HEK293 (cell line): ENCODE measurements around the gene CRTC1.

Experiments used
- GLI2 ChIP-seq: fragments of 450-650 bp; formaldehyde crosslinking; IDR thresholded peaks from 2 replicates; pipeline ENCODE4; 2017; ENCODE audit warnings: missing biosample characterization, missing genetic modification characterization, low read depth, borderline replicate concordance
- GLIS1 ChIP-seq: fragments of 450-650 bp; formaldehyde crosslinking; IDR thresholded peaks from 2 replicates; pipeline ENCODE4 v1.5.1; 2016; ENCODE audit warnings: missing biosample characterization, missing genetic modification characterization
- GLIS2 ChIP-seq: fragments of 450-650 bp; formaldehyde crosslinking; IDR thresholded peaks from 2 replicates; pipeline ENCODE4 v1.5.1; 2016; ENCODE audit warnings: missing biosample characterization, missing genetic modification characterization
- KLF9 ChIP-seq: fragments of 450-650 bp; formaldehyde crosslinking; IDR thresholded peaks from 2 replicates; pipeline ENCODE4 v1.5.1; 2016; ENCODE audit warnings: missing biosample characterization, missing genetic modification characterization, low read depth
- OSR2 ChIP-seq: fragments of 450-650 bp; formaldehyde crosslinking; IDR thresholded peaks from 2 replicates; pipeline ENCODE4 v1.5.1; 2016; ENCODE audit warnings: missing biosample characterization, missing genetic modification characterization
- SCRT2 ChIP-seq: fragments of 450-650 bp; formaldehyde crosslinking; IDR thresholded peaks from 2 replicates; pipeline ENCODE4 v1.5.1; 2016; ENCODE audit warnings: missing biosample characterization, missing genetic modification characterization
- SP3 ChIP-seq: fragments of 450-650 bp; formaldehyde crosslinking; IDR thresholded peaks from 2 replicates; pipeline ENCODE4 v1.5.1; 2016; ENCODE audit warnings: missing biosample characterization, missing genetic modification characterization
- TRIM28 ChIP-seq: IDR thresholded peaks from 2 replicates; pipeline ENCODE4 v1.6.1; 2011; ENCODE audit warnings: low read length, control low read depth, borderline replicate concordance
- ZNF10 ChIP-seq: fragments of 450-650 bp; formaldehyde crosslinking; IDR thresholded peaks from 2 replicates; pipeline ENCODE4 v1.5.1; 2017; ENCODE audit warnings: missing biosample characterization, missing genetic modification characterization
- ZNF132 ChIP-seq: fragments of 450-650 bp; formaldehyde crosslinking; IDR thresholded peaks from 2 replicates; pipeline ENCODE4 v1.5.1; 2017; ENCODE audit warnings: missing biosample characterization, missing genetic modification characterization, borderline replicate concordance
- ZNF19 ChIP-seq: fragments of 450-650 bp; formaldehyde crosslinking; IDR thresholded peaks from 2 replicates; pipeline ENCODE4; 2016; ENCODE audit warnings: missing biosample characterization, missing genetic modification characterization, low read depth
- ZNF211 ChIP-seq: fragments of 450-650 bp; formaldehyde crosslinking; IDR thresholded peaks from 2 replicates; pipeline ENCODE4 v1.5.1; 2016; ENCODE audit warnings: low read depth, missing biosample characterization, missing genetic modification characterization
- ZNF24 ChIP-seq: fragments of 450-650 bp; formaldehyde crosslinking; IDR thresholded peaks from 2 replicates; pipeline ENCODE4 v1.5.1; 2016; ENCODE audit warnings: missing biosample characterization, missing genetic modification characterization
- ZNF274 ChIP-seq, 2 experiments: fragments of 200-500 bp in 1 of 2; fragments of 450-650 bp in 1 of 2; sonication (Bioruptor generic) in 1 of 2; formaldehyde crosslinking in 1 of 2; IDR thresholded peaks; 2 replicates each; pipeline versions ENCODE4 v1.5.1 to v1.6.1; 2014 to 2016; ENCODE audit warnings: borderline replicate concordance in 1 of 2, inconsistent platforms in 1 of 2, low read length in 1 of 2, missing biosample characterization in 1 of 2, missing genetic modification characterization in 1 of 2
- ZNF311 ChIP-seq: fragments of 450-650 bp; formaldehyde crosslinking; IDR thresholded peaks from 2 replicates; pipeline ENCODE4 v1.5.1; 2017; ENCODE audit warnings: missing biosample characterization, missing genetic modification characterization, borderline replicate concordance
- ZNF473 ChIP-seq: fragments of 450-650 bp; formaldehyde crosslinking; IDR thresholded peaks from 2 replicates; pipeline ENCODE4 v1.5.1; 2017; ENCODE audit warnings: missing biosample characterization, missing genetic modification characterization
- ZNF544 ChIP-seq: fragments of 450-650 bp; formaldehyde crosslinking; IDR thresholded peaks from 2 replicates; pipeline ENCODE4 v1.5.0; 2017; ENCODE audit warnings: missing biosample characterization, missing genetic modification characterization
- ZNF571 ChIP-seq: fragments of 450-650 bp; formaldehyde crosslinking; IDR thresholded peaks from 2 replicates; pipeline ENCODE4 v1.5.0; 2017; ENCODE audit warnings: missing biosample characterization, missing genetic modification characterization
- ZNF623 ChIP-seq: fragments of 450-650 bp; formaldehyde crosslinking; IDR thresholded peaks from 2 replicates; pipeline ENCODE4 v1.5.1; 2016; ENCODE audit warnings: missing biosample characterization, missing genetic modification characterization
- ZNF707 ChIP-seq: fragments of 450-650 bp; formaldehyde crosslinking; IDR thresholded peaks from 2 replicates; pipeline ENCODE4 v1.5.1; 2016; ENCODE audit warnings: missing biosample characterization, missing genetic modification characterization
- ZNF843 ChIP-seq: fragments of 450-650 bp; formaldehyde crosslinking; IDR thresholded peaks from 2 replicates; pipeline ENCODE4 v1.5.1; 2016; ENCODE audit warnings: missing biosample characterization, missing genetic modification characterization
- ZSCAN16 ChIP-seq: fragments of 450-650 bp; formaldehyde crosslinking; IDR thresholded peaks from 2 replicates; pipeline ENCODE4 v1.5.1; 2016; ENCODE audit warnings: missing biosample characterization, missing genetic modification characterization
- TF ChIP-seq, protein P1 (sequence below): fragments of 450-650 bp; formaldehyde crosslinking; optimal IDR thresholded peaks from 2 replicates; pipeline ENCODE3; 2016; ENCODE audit warnings: missing biosample characterization, mild to moderate bottlenecking, missing genetic modification characterization
- TF ChIP-seq, protein P2 (sequence below): fragments of 450-650 bp; formaldehyde crosslinking; IDR thresholded peaks from 2 replicates; pipeline ENCODE4; 2016; ENCODE audit warnings: missing biosample characterization, missing genetic modification characterization
- TF ChIP-seq, protein P3 (sequence below): fragments of 450-650 bp; formaldehyde crosslinking; IDR thresholded peaks from 2 replicates; pipeline ENCODE4 v1.5.1; 2017; ENCODE audit warnings: missing biosample characterization, missing genetic modification characterization
- TF ChIP-seq, protein P4 (sequence below): fragments of 450-650 bp; formaldehyde crosslinking; IDR thresholded peaks from 2 replicates; pipeline ENCODE4 v1.5.1; 2016; ENCODE audit warnings: missing biosample characterization, missing genetic modification characterization
- TF ChIP-seq, protein P5 (sequence below): fragments of 450-650 bp; formaldehyde crosslinking; IDR thresholded peaks from 2 replicates; pipeline ENCODE4 v1.5.1; 2017; ENCODE audit warnings: missing biosample characterization, missing genetic modification characterization
- TF ChIP-seq, protein P6 (sequence below): fragments of 450-650 bp; formaldehyde crosslinking; IDR thresholded peaks from 2 replicates; pipeline ENCODE4 v1.5.0; 2017; ENCODE audit warnings: missing biosample characterization, missing genetic modification characterization, borderline replicate concordance
- TF ChIP-seq, protein P7 (sequence below): fragments of 450-650 bp; formaldehyde crosslinking; IDR thresholded peaks from 2 replicates; pipeline ENCODE4 v1.5.1; 2016; ENCODE audit warnings: missing biosample characterization, missing genetic modification characterization

Gene CRTC1

DNA sequence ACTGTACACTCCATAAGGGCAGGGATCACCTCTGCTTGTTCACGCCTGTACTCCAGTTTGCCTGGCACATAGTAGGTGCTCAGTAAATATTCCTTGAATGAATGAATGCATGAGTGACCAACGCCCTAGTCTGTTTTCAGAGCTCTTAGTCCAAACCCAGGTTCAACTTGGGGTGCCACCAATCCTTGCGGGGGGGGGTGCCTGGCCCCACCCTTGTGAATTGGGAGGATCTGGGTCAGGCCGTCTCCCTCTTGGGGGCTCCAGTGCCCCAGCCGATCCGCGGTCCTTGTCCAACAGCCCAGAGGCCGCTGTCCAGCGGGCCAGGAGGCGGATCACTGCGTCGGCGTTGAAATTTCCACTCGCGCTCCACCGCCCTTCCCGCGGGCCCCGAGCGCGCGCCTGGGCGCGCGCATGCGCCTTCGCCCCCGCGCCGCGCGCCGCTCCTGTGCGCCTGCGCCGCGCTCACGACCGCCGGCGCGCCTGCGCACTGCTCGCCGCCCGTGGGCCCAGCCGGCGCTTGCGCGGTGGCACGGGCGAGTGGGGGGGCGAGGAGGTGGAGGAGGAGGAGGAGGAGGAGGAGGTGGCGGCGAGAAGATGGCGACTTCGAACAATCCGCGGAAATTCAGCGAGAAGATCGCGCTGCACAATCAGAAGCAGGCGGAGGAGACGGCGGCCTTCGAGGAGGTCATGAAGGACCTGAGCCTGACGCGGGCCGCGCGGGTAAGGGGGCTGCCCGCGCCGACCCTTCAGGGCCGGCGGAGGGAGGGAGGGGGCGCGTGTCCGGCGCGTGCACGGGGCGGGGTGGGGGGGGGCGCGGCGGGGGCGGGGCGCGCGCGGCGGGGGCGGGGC, at the start of gene CRTC1 (continued):
- TF ChIP-seq, protein P1, sequence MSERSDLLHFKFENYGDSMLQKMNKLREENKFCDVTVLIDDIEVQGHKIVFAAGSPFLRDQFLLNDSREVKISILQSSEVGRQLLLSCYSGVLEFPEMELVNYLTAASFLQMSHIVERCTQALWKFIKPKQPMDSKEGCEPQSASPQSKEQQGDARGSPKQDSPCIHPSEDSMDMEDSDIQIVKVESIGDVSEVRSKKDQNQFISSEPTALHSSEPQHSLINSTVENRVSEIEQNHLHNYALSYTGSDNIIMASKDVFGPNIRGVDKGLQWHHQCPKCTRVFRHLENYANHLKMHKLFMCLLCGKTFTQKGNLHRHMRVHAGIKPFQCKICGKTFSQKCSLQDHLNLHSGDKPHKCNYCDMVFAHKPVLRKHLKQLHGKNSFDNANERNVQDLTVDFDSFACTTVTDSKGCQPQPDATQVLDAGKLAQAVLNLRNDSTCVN = peak; percentile 83
- TF ChIP-seq TRIM28 (no peak), SP3 (tag by site-specific recombination) (peak; percentile 86), ZNF707 (no peak), GLIS1 (tag by site-specific recombination) (0 out of 2 replicates have a peak, but pooled peaks have one; percentile 15), GLI2 (tag by site-specific recombination) (no peak), KLF9 (peak; percentile 62; the same call in 1 of the 2 replicates), ZNF132 (tag by site-specific recombination) (no peak), ZSCAN16 (no peak), ZNF274 (IDR thresholded peaks at IDR 0.05; ENCODE audit: low read length) (no peak), ZNF274 (tag by site-specific recombination; IDR thresholded peaks at IDR 0.05; ENCODE audit: borderline replicate concordance) (no peak), ZNF10 (tag by site-specific recombination) (no peak), ZNF843 (0 out of 2 replicates have a peak, but pooled peaks have one; percentile 29), SCRT2 (tag by site-specific recombination) (no peak), ZNF571 (tag by site-specific recombination) (no peak), ZNF24 (tag by site-specific recombination) (peak; percentile 99), ZNF473 (no peak), ZNF544 (no peak), ZNF623 (no peak), ZNF311 (tag by site-specific recombination) (no peak), GLIS2 (no peak), ZNF19 (no peak), OSR2 (tag by site-specific recombination) (no peak), ZNF211 (tag by site-specific recombination) (no peak)
- TF ChIP-seq, protein P2, sequence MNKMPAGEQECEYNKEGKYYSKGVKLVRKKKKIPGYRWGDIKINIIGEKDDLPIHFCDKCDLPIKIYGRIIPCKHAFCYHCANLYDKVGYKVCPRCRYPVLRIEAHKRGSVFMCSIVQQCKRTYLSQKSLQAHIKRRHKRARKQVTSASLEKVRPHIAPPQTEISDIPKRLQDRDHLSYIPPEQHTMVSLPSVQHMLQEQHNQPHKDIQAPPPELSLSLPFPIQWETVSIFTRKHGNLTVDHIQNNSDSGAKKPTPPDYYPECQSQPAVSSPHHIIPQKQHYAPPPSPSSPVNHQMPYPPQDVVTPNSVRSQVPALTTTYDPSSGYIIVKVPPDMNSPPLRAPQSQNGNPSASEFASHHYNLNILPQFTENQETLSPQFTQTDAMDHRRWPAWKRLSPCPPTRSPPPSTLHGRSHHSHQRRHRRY = no peak
- TF ChIP-seq, protein P3, sequence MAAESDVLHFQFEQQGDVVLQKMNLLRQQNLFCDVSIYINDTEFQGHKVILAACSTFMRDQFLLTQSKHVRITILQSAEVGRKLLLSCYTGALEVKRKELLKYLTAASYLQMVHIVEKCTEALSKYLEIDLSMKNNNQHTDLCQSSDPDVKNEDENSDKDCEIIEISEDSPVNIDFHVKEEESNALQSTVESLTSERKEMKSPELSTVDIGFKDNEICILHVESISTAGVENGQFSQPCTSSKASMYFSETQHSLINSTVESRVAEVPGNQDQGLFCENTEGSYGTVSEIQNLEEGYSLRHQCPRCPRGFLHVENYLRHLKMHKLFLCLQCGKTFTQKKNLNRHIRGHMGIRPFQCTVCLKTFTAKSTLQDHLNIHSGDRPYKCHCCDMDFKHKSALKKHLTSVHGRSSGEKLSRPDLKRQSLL (tag by site-specific recombination) = 0 out of 2 replicates have a peak, but pooled peaks have one; percentile 8
- TF ChIP-seq, protein P4, sequence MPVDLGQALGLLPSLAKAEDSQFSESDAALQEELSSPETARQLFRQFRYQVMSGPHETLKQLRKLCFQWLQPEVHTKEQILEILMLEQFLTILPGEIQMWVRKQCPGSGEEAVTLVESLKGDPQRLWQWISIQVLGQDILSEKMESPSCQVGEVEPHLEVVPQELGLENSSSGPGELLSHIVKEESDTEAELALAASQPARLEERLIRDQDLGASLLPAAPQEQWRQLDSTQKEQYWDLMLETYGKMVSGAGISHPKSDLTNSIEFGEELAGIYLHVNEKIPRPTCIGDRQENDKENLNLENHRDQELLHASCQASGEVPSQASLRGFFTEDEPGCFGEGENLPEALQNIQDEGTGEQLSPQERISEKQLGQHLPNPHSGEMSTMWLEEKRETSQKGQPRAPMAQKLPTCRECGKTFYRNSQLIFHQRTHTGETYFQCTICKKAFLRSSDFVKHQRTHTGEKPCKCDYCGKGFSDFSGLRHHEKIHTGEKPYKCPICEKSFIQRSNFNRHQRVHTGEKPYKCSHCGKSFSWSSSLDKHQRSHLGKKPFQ (tag by site-specific recombination) = peak; percentile 33; the same call in 1 of the 2 replicates
- TF ChIP-seq, protein P5, sequence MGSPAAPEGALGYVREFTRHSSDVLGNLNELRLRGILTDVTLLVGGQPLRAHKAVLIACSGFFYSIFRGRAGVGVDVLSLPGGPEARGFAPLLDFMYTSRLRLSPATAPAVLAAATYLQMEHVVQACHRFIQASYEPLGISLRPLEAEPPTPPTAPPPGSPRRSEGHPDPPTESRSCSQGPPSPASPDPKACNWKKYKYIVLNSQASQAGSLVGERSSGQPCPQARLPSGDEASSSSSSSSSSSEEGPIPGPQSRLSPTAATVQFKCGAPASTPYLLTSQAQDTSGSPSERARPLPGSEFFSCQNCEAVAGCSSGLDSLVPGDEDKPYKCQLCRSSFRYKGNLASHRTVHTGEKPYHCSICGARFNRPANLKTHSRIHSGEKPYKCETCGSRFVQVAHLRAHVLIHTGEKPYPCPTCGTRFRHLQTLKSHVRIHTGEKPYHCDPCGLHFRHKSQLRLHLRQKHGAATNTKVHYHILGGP (tag by site-specific recombination) = no peak
- TF ChIP-seq, protein P6, sequence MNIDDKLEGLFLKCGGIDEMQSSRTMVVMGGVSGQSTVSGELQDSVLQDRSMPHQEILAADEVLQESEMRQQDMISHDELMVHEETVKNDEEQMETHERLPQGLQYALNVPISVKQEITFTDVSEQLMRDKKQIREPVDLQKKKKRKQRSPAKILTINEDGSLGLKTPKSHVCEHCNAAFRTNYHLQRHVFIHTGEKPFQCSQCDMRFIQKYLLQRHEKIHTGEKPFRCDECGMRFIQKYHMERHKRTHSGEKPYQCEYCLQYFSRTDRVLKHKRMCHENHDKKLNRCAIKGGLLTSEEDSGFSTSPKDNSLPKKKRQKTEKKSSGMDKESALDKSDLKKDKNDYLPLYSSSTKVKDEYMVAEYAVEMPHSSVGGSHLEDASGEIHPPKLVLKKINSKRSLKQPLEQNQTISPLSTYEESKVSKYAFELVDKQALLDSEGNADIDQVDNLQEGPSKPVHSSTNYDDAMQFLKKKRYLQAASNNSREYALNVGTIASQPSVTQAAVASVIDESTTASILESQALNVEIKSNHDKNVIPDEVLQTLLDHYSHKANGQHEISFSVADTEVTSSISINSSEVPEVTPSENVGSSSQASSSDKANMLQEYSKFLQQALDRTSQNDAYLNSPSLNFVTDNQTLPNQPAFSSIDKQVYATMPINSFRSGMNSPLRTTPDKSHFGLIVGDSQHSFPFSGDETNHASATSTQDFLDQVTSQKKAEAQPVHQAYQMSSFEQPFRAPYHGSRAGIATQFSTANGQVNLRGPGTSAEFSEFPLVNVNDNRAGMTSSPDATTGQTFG (tag by site-specific recombination) = no peak
- TF ChIP-seq, protein P7, sequence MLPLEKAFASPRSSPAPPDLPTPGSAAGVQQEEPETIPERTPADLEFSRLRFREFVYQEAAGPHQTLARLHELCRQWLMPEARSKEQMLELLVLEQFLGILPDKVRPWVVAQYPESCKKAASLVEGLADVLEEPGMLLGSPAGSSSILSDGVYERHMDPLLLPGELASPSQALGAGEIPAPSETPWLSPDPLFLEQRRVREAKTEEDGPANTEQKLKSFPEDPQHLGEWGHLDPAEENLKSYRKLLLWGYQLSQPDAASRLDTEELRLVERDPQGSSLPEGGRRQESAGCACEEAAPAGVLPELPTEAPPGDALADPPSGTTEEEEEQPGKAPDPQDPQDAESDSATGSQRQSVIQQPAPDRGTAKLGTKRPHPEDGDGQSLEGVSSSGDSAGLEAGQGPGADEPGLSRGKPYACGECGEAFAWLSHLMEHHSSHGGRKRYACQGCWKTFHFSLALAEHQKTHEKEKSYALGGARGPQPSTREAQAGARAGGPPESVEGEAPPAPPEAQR (tag by site-specific recombination) = 0 out of 2 replicates have a peak, but pooled peaks have one; percentile 45
